K562 (cell line): ENCODE data around the gene ATP6V0A1. TPM values are rescaled to one million over a fixed set of nuclear protein-coding genes. Genes with fewer than 3 reads are reported as not detected.

Experiments used
- BACH1 ChIP-seq: fragments of 200-800 bp; sonication (Bioruptor generic); IDR thresholded peaks from 2 replicates; pipeline ENCODE4 v1.6.1; 2016; ENCODE audit warnings: missing genetic modification characterization, missing compliant biosample characterization
- FOXA1 ChIP-seq: fragments of 450-650 bp; IDR thresholded peaks from 2 replicates; pipeline ENCODE4 v1.6.1; 2016; ENCODE audit warnings: mild to moderate bottlenecking, borderline replicate concordance
- HNRNPK ChIP-seq: fragments of 200-400 bp; formaldehyde crosslinking; IDR thresholded peaks from one replicate; pipeline ENCODE4 v1.6.1; 2018; ENCODE audit warnings: mild to moderate bottlenecking, low read depth, low read length; ENCODE audit not compliant: poor library complexity, severe bottlenecking
- ILF3 ChIP-seq: fragments of 450-650 bp; IDR thresholded peaks from 2 replicates; pipeline ENCODE4 v1.6.1; 2018; ENCODE audit warnings: antibody characterized with exemption, mild to moderate bottlenecking, moderate library complexity, borderline replicate concordance
- MAFK ChIP-seq: IDR thresholded peaks from 2 replicates; pipeline ENCODE4 v1.6.1; 2011; ENCODE audit warnings: low read length, improper control_type of control experiment
- NFXL1 ChIP-seq: fragments of 450-650 bp; formaldehyde crosslinking; IDR thresholded peaks from 2 replicates; pipeline ENCODE4 v1.4.0; 2021; ENCODE audit warnings: mild to moderate bottlenecking
- PHF8 ChIP-seq: fragments of 200-600 bp; sonication (generic); IDR thresholded peaks from 2 replicates; pipeline ENCODE4 v1.6.1; 2012; ENCODE audit warnings: mixed run types, mild to moderate bottlenecking, inconsistent platforms, low read length, moderate library complexity, borderline replicate concordance
- POLR3G ChIP-seq: IDR thresholded peaks from 2 replicates; pipeline ENCODE4 v1.6.1; 2011; ENCODE audit not compliant: insufficient read length, insufficient replicate concordance; ENCODE audit errors: extremely low read depth
- PRMT5 ChIP-seq: sonication (generic); formaldehyde crosslinking; IDR thresholded peaks from 2 replicates; pipeline ENCODE4 v1.5.0; 2020; ENCODE audit warnings: missing genetic modification reagents
- RBFOX2 ChIP-seq: fragments of 200-400 bp; formaldehyde crosslinking; IDR thresholded peaks from 2 replicates; pipeline ENCODE4 v1.6.1; 2017; ENCODE audit warnings: low read depth, mild to moderate bottlenecking, low read length, moderate library complexity
- RNF219 ChIP-seq: fragments of 250-450 bp; sonication (Bioruptor Pico); IDR thresholded peaks from 2 replicates; pipeline ENCODE4 v1.5.0; 2022; ENCODE audit warnings: mild to moderate bottlenecking
- TAF7 ChIP-seq: fragments of 450-650 bp; IDR thresholded peaks from 2 replicates; pipeline ENCODE4 v1.6.1; 2016; ENCODE audit warnings: missing genetic modification characterization, missing compliant biosample characterization
- XRCC4 ChIP-seq: IDR thresholded peaks from one replicate; pipeline ENCODE4 v1.6.1; 2011; ENCODE audit not compliant: insufficient read depth, insufficient read length; ENCODE audit errors: extremely low read depth
- XRCC5 ChIP-seq: fragments of 200-400 bp; formaldehyde crosslinking; IDR thresholded peaks from 2 replicates; pipeline ENCODE4 v1.6.1; 2017; ENCODE audit warnings: low read depth, mild to moderate bottlenecking, low read length
- ZBTB49 ChIP-seq: sonication (generic); formaldehyde crosslinking; IDR thresholded peaks from 2 replicates; pipeline ENCODE4 v1.8.0; 2022; ENCODE audit warnings: missing genetic modification reagents, mild to moderate bottlenecking, borderline replicate concordance
- ZFP36 ChIP-seq: fragments of 150-350 bp; IDR thresholded peaks from 2 replicates; pipeline ENCODE4 v1.6.1; 2018; ENCODE audit warnings: low read length, low read depth; ENCODE audit not compliant: partially characterized antibody
- ZMIZ1 ChIP-seq, 2 experiments: fragments of 150-350 bp in 1 of 2; IDR thresholded peaks; 2 replicates each; pipeline ENCODE4 v1.6.1; 2012 to 2016; ENCODE audit warnings: low read depth in 2 of 2, low read length in 2 of 2, mild to moderate bottlenecking in 1 of 2, moderate library complexity in 1 of 2
- ZNF444 ChIP-seq: fragments of 250-450 bp; sonication (Bioruptor Pico); IDR thresholded peaks from 2 replicates; pipeline ENCODE4 v1.4.0; 2020; ENCODE audit warnings: mild to moderate bottlenecking, moderate library complexity
- ZSCAN29 ChIP-seq: fragments of 450-650 bp; IDR thresholded peaks from 2 replicates; pipeline ENCODE4 v1.6.1; 2017
- polyA plus RNA-seq, 8 experiments: library from polyadenylated mRNA; depleted of rRNA in 4 of 8; stranded (reverse) in 5 of 8; unstranded in 3 of 8; fragments of >200 nt; fragmentation: Nextera tagmentation in 2 of 8; fragmentation: Illumina TruSeq in 1 of 8; extraction: Ambion mirVana in 2 of 8; extraction: Trizol in 1 of 8; gene quantifications; 2 replicates each; pipeline versions ENCODE4 v1.2.1 to v1.2.3, GENCODE V29; 2011 to 2014; ENCODE audit warnings: inconsistent platforms in 1 of 8, missing spikeins in 1 of 8
- total RNA-seq, 7 experiments: library from RNA; depleted of rRNA in 6 of 7; stranded (reverse); fragments of >200 nt in 6 of 7; fragmentation: Illumina TruSeq in 2 of 7; extraction: Trizol in 2 of 7; gene quantifications; 2 replicates each; pipeline versions ENCODE4 v1.2.1 to v1.2.3, GENCODE V29; 2011 to 2021; ENCODE audit warnings: low replicate concordance in 1 of 7

Gene ATP6V0A1
- total and polyA plus RNA-seq, 9 of the 15 experiments (the other 6 are each of a cell fraction or from before 2014, with no cell fraction given) = 11.8 to 158 (median 75.5) TPM

DNA sequence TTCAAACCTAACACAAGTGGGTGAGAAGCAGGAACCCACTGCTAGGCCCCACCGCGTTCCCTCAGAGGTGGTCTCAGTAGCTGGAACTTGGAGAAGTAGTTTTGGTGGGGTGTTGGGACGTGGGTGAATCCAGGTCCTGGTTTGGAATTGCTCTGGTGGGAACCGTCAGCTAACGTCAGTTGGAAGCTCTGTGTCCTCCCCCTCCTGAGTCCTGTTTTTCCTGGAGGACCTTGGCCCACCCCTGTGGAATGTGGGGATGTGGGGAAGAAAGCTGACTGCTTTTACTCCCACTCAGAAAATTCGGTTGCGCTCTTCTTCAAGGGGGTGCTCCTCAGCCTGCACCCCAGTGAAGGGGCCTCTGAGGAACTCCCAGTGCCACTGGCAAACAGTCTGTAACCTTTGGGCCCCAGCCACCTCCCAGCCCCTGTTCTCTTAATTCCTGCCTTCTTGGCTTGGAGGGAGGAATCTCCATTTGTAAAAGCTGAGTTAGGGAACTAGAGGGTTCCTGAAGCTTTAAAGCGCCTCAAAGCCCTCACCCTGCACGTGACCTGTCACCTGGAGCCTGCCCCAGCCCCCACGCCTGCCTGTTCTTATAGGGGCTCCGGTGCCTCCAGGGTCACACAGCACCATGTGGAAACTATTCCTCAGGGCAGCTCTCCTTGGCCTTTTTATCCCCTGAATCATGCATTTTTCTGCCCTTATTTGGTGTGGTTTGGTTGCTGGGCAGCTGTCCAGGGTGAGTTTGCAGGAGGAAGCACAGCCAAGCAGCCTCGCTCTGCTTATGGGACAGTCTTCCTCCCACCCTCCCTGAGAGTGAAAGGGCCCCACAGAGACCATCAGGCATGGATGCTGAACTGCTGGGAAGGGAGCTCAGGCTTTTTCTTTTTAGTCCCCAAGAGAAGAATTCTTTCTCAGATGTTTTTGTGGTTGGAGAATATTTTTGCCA lies 61.1 kb downstream of the ATP6V0A1 start (continued):
- TF ChIP-seq HNRNPK (no peak), RBFOX2 (peak; percentile 33; the same call in 1 of the 2 replicates), ZSCAN29 (no peak), XRCC5 (no peak), XRCC4 (no peak), ILF3 (no peak), NFXL1 (CRISPR knock-in tag) (peak; percentile 40; the same call in 1 of the 2 replicates), MAFK (peak; percentile 63; the same call in 1 of the 2 replicates), POLR3G (no peak), RNF219 (CRISPR knock-in tag) (no peak), ZMIZ1 (IDR thresholded peaks at IDR 0.05; ENCODE audit: low read depth in 2 of 2, low read length in 2 of 2) (no peak), ZNF444 (CRISPR knock-in tag) (no peak), BACH1 (peak; percentile 20; the same call in 1 of the 2 replicates), PHF8 (no peak), FOXA1 (no peak), ZBTB49 (CRISPR knock-in tag) (no peak), PRMT5 (CRISPR knock-in tag) (no peak), ZFP36 (peak; percentile 61), TAF7 (tag) (no peak)
